Astrocyte (in vitro differentiated cells and primary cell): Measurements from ENCODE around the gene GRB10. TPM values are rescaled to one million over a fixed set of nuclear protein-coding genes. Genes with fewer than 3 reads are reported as not detected.
"Not testable (repeated sequence)": the region's sequence is repeated elsewhere in the genome, so short reads cannot be mapped to it uniquely, and the experiment has no call there.

ENCODE experiments used
- DNase-seq: peaks from one replicate; pipeline ENCODE4 v3.0.0-alpha.2; 2010; ENCODE audit warnings: low read depth
- FAIRE-seq: peaks from 2 replicates; lab custom pipeline; 2011; peaks lifted over from hg19 to GRCh38; lab: Jason Lieb, UNC
- H2AFZ ChIP-seq: 2 replicates; pipeline ENCODE4 v1.6.0; 2012; ENCODE audit warnings: low read depth, low read length, inconsistent platforms
- H3K27ac ChIP-seq: 2 replicates; pipeline ENCODE4 v1.5.1; 2011; ENCODE audit warnings: low read depth, low read length, inconsistent platforms
- H3K27me3 ChIP-seq: 2 replicates; pipeline ENCODE4 v1.6.0; 2011; ENCODE audit warnings: low read length, inconsistent platforms; ENCODE audit not compliant: insufficient read depth
- H3K36me3 ChIP-seq: 2 replicates; pipeline ENCODE4 v1.5.1; 2011; ENCODE audit warnings: low read length, inconsistent platforms; ENCODE audit not compliant: insufficient read depth
- H3K4me1 ChIP-seq: 2 replicates; pipeline ENCODE4 v1.5.1; 2011; ENCODE audit warnings: low read length, inconsistent platforms; ENCODE audit not compliant: insufficient read depth
- H3K4me2 ChIP-seq: 2 replicates; pipeline ENCODE4 v1.6.0; 2012; ENCODE audit warnings: low read length, inconsistent platforms
- H3K4me3 ChIP-seq: 2 replicates; pipeline ENCODE4 v1.5.1; 2011; ENCODE audit warnings: low read depth, mild to moderate bottlenecking, low read length, inconsistent platforms; ENCODE audit not compliant: insufficient read depth
- H3K79me2 ChIP-seq: 2 replicates; pipeline ENCODE4 v1.6.0; 2012; ENCODE audit warnings: mild to moderate bottlenecking, low read length, inconsistent platforms; ENCODE audit not compliant: insufficient read depth
- H3K9ac ChIP-seq: 2 replicates; pipeline ENCODE4 v1.6.0; 2012; ENCODE audit warnings: mild to moderate bottlenecking, low read length, inconsistent platforms
- H3K9me3 ChIP-seq: 2 replicates; pipeline ENCODE4 v1.5.1; 2012; ENCODE audit warnings: low read depth, mild to moderate bottlenecking, low read length, inconsistent platforms; ENCODE audit not compliant: insufficient read depth
- H4K20me1 ChIP-seq: 2 replicates; pipeline ENCODE4 v1.6.0; 2012; ENCODE audit warnings: low read length, inconsistent platforms; ENCODE audit not compliant: insufficient read depth
- H3K27ac Mint-ChIP-seq: one replicate; pipeline ENCODE4 v1.8.0; 2021; ENCODE audit warnings: mild to moderate bottlenecking, mixed read lengths; ENCODE audit not compliant: unreplicated experiment
- H3K27me3 Mint-ChIP-seq: one replicate; pipeline ENCODE4 v1.8.0; 2021; ENCODE audit warnings: low read depth, mixed read lengths; ENCODE audit not compliant: unreplicated experiment
- H3K36me3 Mint-ChIP-seq: one replicate; pipeline ENCODE4 v1.8.0; 2021; ENCODE audit warnings: low read depth, mixed read lengths; ENCODE audit not compliant: unreplicated experiment
- H3K4me1 Mint-ChIP-seq: one replicate; pipeline ENCODE4 v1.8.0; 2021; ENCODE audit warnings: low read depth, mixed read lengths; ENCODE audit not compliant: unreplicated experiment
- H3K4me3 Mint-ChIP-seq: one replicate; pipeline ENCODE4 v1.8.0; 2021; ENCODE audit warnings: mild to moderate bottlenecking, moderate library complexity, mixed read lengths; ENCODE audit not compliant: unreplicated experiment
- H3K9me3 Mint-ChIP-seq: one replicate; pipeline ENCODE4 v1.8.0; 2021; ENCODE audit warnings: mild to moderate bottlenecking, mixed read lengths; ENCODE audit not compliant: unreplicated experiment
- EZH2 ChIP-seq: IDR thresholded peaks from 2 replicates; pipeline ENCODE4 v1.6.1; 2012; ENCODE audit warnings: mild to moderate bottlenecking, low read length, inconsistent platforms; ENCODE audit not compliant: insufficient read depth
- total RNA-seq: library from RNA; stranded (reverse); gene quantifications from 2 replicates; pipeline ENCODE4 v1.2.1, GENCODE V29; 2021
- TF ChIP-seq, protein P1 (sequence below): IDR thresholded peaks from 2 replicates; pipeline ENCODE4 v1.5.1; 2011; ENCODE audit warnings: low read depth, mild to moderate bottlenecking, inconsistent platforms, low read length, moderate library complexity; ENCODE audit not compliant: insufficient read depth

GRB10 gene
- total RNA-seq, 1 donor from 2014 or later, result 81.9 TPM

DNA sequence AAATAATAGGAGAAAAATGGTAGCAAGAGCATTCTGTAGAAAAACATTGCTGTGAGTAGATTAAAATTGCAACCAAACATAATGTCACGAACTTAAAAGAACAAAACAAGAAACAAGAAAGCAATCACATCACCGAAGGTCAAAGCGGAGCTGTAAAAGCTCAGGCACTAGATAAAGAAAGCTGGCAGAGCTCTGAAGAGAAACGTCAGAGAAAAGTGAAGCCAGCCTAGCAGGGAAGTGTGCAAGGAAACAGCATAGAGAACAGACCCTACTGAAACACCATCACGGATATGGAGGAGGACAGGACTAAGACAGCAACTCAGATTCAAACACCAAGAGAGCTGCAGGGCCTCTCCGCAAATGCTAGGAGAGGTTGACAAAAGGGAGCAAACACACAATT is 195.0 kb downstream of the GRB10 start:
- no peak overlapping the region for H3K27ac ChIP-seq
- DNase-seq, result no peak
- H3K79me2 ChIP-seq, result no peaks in the 10 kb centered on the region
- H3K4me2 ChIP-seq, result no peak overlapping the region
- H3K4me3 Mint-ChIP-seq, result no peak overlapping the region
- H3K9me3 ChIP-seq, result no peaks in the 10 kb centered on the region
- H2AFZ ChIP-seq, result no peak overlapping the region
- H4K20me1 ChIP-seq, result no peaks in the 10 kb centered on the region
- no peak overlapping the region for H3K4me3 ChIP-seq
- H3K36me3 ChIP-seq, result peaks cover 8% of the 10 kb centered on the region
- no peaks in the 10 kb centered on the region for H3K27me3 Mint-ChIP-seq
- H3K4me1 Mint-ChIP-seq, result peaks cover 3% of the 10 kb centered on the region
- H3K9me3 Mint-ChIP-seq, result peaks cover 14% of the 10 kb centered on the region
- no peaks in the 10 kb centered on the region for H3K4me1 ChIP-seq
- no peak overlapping the region for H3K27ac Mint-ChIP-seq
- no peak for TF ChIP-seq EZH2
- TF ChIP-seq, protein P1, sequence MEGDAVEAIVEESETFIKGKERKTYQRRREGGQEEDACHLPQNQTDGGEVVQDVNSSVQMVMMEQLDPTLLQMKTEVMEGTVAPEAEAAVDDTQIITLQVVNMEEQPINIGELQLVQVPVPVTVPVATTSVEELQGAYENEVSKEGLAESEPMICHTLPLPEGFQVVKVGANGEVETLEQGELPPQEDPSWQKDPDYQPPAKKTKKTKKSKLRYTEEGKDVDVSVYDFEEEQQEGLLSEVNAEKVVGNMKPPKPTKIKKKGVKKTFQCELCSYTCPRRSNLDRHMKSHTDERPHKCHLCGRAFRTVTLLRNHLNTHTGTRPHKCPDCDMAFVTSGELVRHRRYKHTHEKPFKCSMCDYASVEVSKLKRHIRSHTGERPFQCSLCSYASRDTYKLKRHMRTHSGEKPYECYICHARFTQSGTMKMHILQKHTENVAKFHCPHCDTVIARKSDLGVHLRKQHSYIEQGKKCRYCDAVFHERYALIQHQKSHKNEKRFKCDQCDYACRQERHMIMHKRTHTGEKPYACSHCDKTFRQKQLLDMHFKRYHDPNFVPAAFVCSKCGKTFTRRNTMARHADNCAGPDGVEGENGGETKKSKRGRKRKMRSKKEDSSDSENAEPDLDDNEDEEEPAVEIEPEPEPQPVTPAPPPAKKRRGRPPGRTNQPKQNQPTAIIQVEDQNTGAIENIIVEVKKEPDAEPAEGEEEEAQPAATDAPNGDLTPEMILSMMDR, result no peak
- peaks cover 22% of the 10 kb centered on the region for H3K36me3 Mint-ChIP-seq
- no peak for FAIRE-seq
- no peak overlapping the region for H3K9ac ChIP-seq
- no peaks in the 10 kb centered on the region for H3K27me3 ChIP-seq

DNA sequence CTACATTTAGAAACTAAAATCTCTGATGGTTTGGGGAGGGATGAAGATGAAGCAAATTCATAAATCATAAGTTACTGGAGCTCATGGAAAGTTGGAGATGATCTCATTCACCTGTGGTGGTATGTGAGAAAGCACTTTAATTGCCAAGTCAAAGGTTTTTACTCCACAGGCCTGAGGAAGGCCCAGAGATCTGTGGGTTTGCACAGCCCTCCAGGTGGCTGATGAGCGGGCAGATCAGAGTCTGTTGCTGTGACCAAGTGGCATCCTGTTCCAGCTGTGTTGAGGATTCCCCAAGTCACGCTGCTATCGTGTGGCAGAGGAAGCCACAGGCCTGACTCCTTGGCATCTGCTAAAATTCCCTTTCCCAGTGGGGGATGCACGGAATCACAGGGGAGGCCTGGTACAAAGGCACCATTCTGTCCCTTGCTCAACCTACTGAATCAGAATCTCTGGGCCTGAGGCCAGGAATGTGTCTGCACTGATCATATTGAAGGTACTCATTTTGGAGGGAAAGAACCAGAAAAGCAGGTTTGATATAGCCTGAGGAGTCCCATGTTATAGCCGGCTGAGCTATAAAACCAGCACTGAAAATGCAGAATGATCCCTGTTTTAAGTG is 197.8 kb downstream of the GRB10 start:
- peaks cover 5% of the 10 kb centered on the region for H3K36me3 Mint-ChIP-seq
- Histone ChIP-seq H2AFZ (no peak overlapping the region), H3K9me3 (no peaks in the 10 kb centered on the region), H3K27ac (no peak overlapping the region), H3K27me3 (no peaks in the 10 kb centered on the region), H3K79me2 (no peaks in the 10 kb centered on the region), H3K36me3 (no peaks in the 10 kb centered on the region), H4K20me1 (no peaks in the 10 kb centered on the region), H3K4me1 (no peaks in the 10 kb centered on the region), H3K4me2 (no peak overlapping the region), H3K9ac (no peak overlapping the region), H3K4me3 (no peak overlapping the region)
- H3K4me1 Mint-ChIP-seq, result no peaks in the 10 kb centered on the region
- peaks cover 7% of the 10 kb centered on the region for H3K27me3 Mint-ChIP-seq
- no peak overlapping the region for H3K27ac Mint-ChIP-seq
- FAIRE-seq (no peak), DNase-seq (no peak)
- no peak overlapping the region for H3K4me3 Mint-ChIP-seq
- TF ChIP-seq, protein P1, result no peak
- no peak for TF ChIP-seq EZH2
- peaks cover 16% of the 10 kb centered on the region for H3K9me3 Mint-ChIP-seq

DNA sequence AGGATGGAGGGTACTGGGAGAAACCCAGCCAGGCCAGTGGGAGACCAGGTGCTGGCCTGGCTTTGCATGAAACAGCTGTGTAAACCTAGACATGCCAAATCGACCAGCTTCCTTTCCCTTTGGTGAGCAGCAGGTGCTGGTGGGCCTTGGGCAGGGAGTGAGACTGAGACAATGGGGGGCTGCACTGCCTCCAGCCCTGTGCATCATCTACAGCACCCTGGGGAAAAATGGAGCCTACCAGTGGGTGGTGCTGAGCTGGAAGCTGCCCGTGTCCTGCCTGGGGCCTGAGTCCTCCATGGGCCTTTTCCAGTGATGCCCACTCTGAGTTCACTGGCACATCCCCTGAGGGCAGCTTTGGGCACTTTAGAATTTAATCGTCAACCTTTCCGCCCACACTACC is 198.3 kb downstream of the GRB10 start:
- Histone ChIP-seq H4K20me1 (no peaks in the 10 kb centered on the region), H3K27ac (no peak overlapping the region), H3K4me2 (no peak overlapping the region), H3K4me3 (no peak overlapping the region), H3K4me1 (no peaks in the 10 kb centered on the region), H3K36me3 (no peaks in the 10 kb centered on the region), H3K27me3 (no peaks in the 10 kb centered on the region), H3K9me3 (no peaks in the 10 kb centered on the region), H2AFZ (no peak overlapping the region), H3K9ac (no peak overlapping the region), H3K79me2 (no peaks in the 10 kb centered on the region)
- Mint-ChIP-seq H3K9me3 (peaks cover 16% of the 10 kb centered on the region), H3K27me3 (peaks cover 7% of the 10 kb centered on the region), H3K4me3 (no peak overlapping the region), H3K36me3 (peaks cover 5% of the 10 kb centered on the region), H3K4me1 (no peaks in the 10 kb centered on the region), H3K27ac (no peak overlapping the region)
- DNase-seq (no peak), FAIRE-seq (no peak)
- TF ChIP-seq EZH2, result no peak
- TF ChIP-seq, protein P1, result no peak

DNA sequence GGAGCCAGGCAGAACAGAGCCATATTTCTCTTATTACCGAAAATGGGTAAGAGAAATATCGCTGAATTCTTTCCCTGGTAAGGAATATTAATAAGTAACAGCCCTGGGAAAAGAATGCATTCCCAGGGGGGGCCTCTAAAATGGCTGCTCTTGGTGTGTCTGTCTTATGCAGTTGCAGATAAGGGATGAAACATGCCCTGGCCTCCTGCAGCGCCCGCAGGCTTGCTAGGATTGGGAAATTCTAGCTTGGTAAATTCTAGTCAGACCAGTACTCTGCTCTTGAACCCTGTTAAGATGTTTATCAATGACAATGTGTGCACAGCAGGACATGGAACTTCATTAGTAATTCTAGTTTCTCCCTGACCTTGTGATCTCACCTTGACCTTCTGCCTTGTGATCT is 199.4 kb downstream of the GRB10 start:
- H4K20me1 ChIP-seq, H3K9me3 ChIP-seq, H3K27me3 ChIP-seq, H3K9ac ChIP-seq, H3K27ac ChIP-seq, H3K4me1 ChIP-seq, H3K79me2 ChIP-seq, H3K4me3 Mint-ChIP-seq, H3K27ac Mint-ChIP-seq, H3K36me3 ChIP-seq, H3K4me2 ChIP-seq, H3K36me3 Mint-ChIP-seq, H3K4me1 Mint-ChIP-seq, H2AFZ ChIP-seq, DNase-seq, FAIRE-seq, H3K4me3 ChIP-seq: not testable (repeated sequence)
- Mint-ChIP-seq H3K9me3 (peaks cover 16% of the 10 kb centered on the region), H3K27me3 (peaks cover 10% of the 10 kb centered on the region)
